Choroid plexus epithelial cell (primary cell): ENCODE results near the gene CTNNA2.

Source experiments
- DNase-seq: peaks from one replicate; pipeline ENCODE4 v3.0.0-alpha.2; 2010; ENCODE audit warnings: low read depth
- H3K4me3 ChIP-seq: 2 replicates; pipeline ENCODE4 v1.5.1; 2011; ENCODE audit warnings: low read depth, mild to moderate bottlenecking, control low read depth, low read length, moderate library complexity
- TF ChIP-seq, protein P1 (sequence below): conservative IDR thresholded peaks from 2 replicates; pipeline ENCODE4 v1.5.1; 2011; ENCODE audit warnings: low read depth, mild to moderate bottlenecking, control low read depth, inconsistent platforms, low read length, moderate library complexity

The CTNNA2 gene

DNA sequence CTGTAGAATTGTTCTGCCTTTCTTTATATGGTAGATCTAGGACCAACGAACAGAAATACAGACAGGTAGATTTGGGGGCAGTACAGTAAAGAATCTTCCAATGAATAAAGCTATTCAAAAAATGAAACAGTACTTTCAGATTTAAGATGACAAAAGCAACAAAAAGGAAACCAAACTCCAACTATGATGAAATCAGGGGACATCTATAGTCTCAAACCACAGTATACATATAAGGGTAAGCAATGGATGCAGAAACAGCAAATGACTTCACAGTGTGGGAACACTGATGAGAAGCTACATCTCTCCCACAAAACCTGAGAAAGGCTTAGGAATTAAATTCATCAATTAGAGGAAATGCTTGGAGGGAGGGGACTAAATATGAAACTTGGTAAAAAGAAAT is 202.5 kb downstream of the CTNNA2 start:
- TF ChIP-seq, protein P1, sequence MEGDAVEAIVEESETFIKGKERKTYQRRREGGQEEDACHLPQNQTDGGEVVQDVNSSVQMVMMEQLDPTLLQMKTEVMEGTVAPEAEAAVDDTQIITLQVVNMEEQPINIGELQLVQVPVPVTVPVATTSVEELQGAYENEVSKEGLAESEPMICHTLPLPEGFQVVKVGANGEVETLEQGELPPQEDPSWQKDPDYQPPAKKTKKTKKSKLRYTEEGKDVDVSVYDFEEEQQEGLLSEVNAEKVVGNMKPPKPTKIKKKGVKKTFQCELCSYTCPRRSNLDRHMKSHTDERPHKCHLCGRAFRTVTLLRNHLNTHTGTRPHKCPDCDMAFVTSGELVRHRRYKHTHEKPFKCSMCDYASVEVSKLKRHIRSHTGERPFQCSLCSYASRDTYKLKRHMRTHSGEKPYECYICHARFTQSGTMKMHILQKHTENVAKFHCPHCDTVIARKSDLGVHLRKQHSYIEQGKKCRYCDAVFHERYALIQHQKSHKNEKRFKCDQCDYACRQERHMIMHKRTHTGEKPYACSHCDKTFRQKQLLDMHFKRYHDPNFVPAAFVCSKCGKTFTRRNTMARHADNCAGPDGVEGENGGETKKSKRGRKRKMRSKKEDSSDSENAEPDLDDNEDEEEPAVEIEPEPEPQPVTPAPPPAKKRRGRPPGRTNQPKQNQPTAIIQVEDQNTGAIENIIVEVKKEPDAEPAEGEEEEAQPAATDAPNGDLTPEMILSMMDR: no peak
- no peak overlapping the region for H3K4me3 ChIP-seq
- no peak for DNase-seq

- DNase-seq: no peak
- TF ChIP-seq, protein P1: no peak
- no peak overlapping the region for H3K4me3 ChIP-seq
Measured at GRCh38 chr2:79716266-79716665, 203.4 kb downstream of the CTNNA2 start.

GRCh38 chr2:79717364-79718007 is 204.6 kb downstream of the CTNNA2 start:
- peak; percentile 94 for DNase-seq

DNA sequence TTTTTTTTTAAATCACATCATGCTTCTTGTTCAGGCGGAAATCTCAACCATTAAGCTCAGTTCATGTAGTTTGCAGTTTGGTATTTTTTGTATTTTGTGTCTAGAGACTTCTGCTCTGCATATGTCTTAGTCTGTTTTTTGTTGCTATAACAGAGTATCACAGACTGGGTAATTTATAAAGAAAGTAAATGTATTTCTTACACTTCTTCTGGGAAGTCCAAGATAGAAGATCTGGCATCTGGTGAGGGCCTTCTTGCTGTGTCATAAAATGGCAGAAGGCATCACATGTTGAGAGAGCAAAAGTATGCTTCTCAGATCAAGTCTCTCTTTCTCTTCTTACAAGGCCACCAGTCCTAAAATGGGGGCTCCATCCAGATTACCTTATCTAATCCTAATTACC is 208.2 kb downstream of the CTNNA2 start:
- DNase-seq: no peak
- H3K4me3 ChIP-seq: no peak overlapping the region
- TF ChIP-seq, protein P1: no peak

More at GRCh38 chr2:79717364-79718007, 204.6 kb downstream of the CTNNA2 start:
- TF ChIP-seq, protein P1: peak; percentile 10
- H3K4me3 ChIP-seq: no peak overlapping the region

DNA sequence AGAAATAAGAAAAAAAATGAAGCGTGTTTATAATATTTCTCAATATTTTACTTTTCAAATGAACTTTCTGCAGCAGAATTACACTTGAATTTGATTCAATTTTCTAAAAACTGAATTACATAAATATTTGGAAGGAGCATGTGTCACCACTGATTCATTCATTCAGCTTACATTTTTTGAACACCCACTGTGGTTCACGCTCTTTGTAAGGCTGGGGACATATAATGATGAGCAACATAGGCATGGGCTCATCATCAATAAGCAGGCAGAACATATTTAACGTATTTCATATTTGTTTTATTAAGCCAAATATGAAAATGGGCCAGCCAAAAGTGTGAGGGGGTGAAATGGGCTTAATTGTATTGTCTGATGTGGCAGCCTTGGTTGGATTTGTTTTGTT is 209.1 kb downstream of the CTNNA2 start:
- TF ChIP-seq, protein P1: no peak
- no peak overlapping the region for H3K4me3 ChIP-seq
- DNase-seq: peak; percentile 17

- no peak overlapping the region for H3K4me3 ChIP-seq
- TF ChIP-seq, protein P1: no peak
- peak; percentile 94 for DNase-seq
Measured at GRCh38 chr2:79723830-79724229, 211.0 kb downstream of the CTNNA2 start.

DNA sequence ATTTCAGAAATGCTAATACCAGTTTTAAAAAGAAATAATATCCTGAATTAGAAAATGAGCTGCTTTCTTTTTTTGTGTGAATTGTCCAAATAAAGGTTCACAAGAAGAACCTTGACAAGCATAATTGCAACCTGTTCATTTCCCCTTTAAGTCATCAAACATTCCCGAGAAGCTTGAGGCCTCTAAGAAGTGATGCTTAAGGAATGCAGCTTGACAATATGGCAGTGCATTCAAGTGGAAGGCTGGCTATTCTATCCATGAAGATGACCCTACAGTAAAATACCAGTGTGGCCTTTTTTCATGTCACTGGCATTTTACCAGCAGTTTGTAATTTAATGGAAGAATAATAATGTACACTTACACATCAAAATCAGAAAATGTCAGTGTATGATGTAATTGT is 216.7 kb downstream of the CTNNA2 start:
- H3K4me3 ChIP-seq: no peak overlapping the region
- TF ChIP-seq, protein P1: no peak
- DNase-seq: no peak
